Activated CD8-positive, alpha-beta memory T cell treated with anti-CD3 and anti-CD28 coated beads for 1 hour (primary cell): ENCODE results near the gene MAD2L2.

Source experiments
- DNase-seq, 2 donors: peaks; one replicate each; pipeline ENCODE4 v3.0.0-alpha.2; 2020; ENCODE audit warnings: low read depth in 1 of 2; ENCODE audit errors: extremely low read depth in 1 of 2

MAD2L2 gene

GRCh38 chr1:11639372-11639771 is 41.6 kb downstream of the MAD2L2 start:
- DNase-seq: no peak

- DNase-seq: no peak
Observed at GRCh38 chr1:11638121-11638520, 42.8 kb downstream of the MAD2L2 start.

GRCh38 chr1:11634365-11635192 is 46.4 kb downstream of the MAD2L2 start:
- DNase-seq: no peak

- DNase-seq: no peak
Observed at GRCh38 chr1:11629184-11630016, 51.5 kb downstream of the MAD2L2 start.

- no peak for DNase-seq
Observed at GRCh38 chr1:11628767-11629166, 52.2 kb downstream of the MAD2L2 start.

- DNase-seq: no peak
Observed at GRCh38 chr1:11626551-11626950, 54.4 kb downstream of the MAD2L2 start.
